ENCODE data around the gene HIP1.

GRCh38 chr7:75656740-75657139 lies 82.0 kb downstream of the HIP1 start:
- TF ChIP-seq, protein P1, sequence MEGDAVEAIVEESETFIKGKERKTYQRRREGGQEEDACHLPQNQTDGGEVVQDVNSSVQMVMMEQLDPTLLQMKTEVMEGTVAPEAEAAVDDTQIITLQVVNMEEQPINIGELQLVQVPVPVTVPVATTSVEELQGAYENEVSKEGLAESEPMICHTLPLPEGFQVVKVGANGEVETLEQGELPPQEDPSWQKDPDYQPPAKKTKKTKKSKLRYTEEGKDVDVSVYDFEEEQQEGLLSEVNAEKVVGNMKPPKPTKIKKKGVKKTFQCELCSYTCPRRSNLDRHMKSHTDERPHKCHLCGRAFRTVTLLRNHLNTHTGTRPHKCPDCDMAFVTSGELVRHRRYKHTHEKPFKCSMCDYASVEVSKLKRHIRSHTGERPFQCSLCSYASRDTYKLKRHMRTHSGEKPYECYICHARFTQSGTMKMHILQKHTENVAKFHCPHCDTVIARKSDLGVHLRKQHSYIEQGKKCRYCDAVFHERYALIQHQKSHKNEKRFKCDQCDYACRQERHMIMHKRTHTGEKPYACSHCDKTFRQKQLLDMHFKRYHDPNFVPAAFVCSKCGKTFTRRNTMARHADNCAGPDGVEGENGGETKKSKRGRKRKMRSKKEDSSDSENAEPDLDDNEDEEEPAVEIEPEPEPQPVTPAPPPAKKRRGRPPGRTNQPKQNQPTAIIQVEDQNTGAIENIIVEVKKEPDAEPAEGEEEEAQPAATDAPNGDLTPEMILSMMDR (IDR thresholded peaks at IDR 0.05; ENCODE audit: insufficient read depth, low read length, poor library complexity, severe bottlenecking) = no peak
- TF ChIP-seq EZH2phosphoT487 (conservative IDR thresholded peaks at IDR 0.05; ENCODE audit: low read length) = no peak

Measured in SU-DHL-6 (cell line).